Endothelial cell of umbilical vein (primary cell): ENCODE results near the gene RNF213.

Experiments
- CTCF ChIP-seq, 2 donors: IDR thresholded peaks; 1 replicate in 1 of 2; 2 replicates in 1 of 2; pipeline ENCODE4 v1.5.1; 2011; ENCODE audit warnings: low read length in 2 of 2, mild to moderate bottlenecking in 2 of 2, moderate library complexity in 2 of 2, control low read depth in 1 of 2, inconsistent platforms in 1 of 2, low read depth in 1 of 2; ENCODE audit not compliant: insufficient read depth in 1 of 2; ENCODE audit errors: extremely low read depth in 1 of 2
- JUN ChIP-seq: IDR thresholded peaks from 2 replicates; pipeline ENCODE4 v1.6.1; 2011; ENCODE audit warnings: borderline replicate concordance, low read depth; ENCODE audit not compliant: insufficient read length, insufficient read depth
- MYC ChIP-seq: IDR thresholded peaks from one replicate; pipeline ENCODE4 v1.6.1; 2011; ENCODE audit warnings: mild to moderate bottlenecking, low read depth, low read length
- POLR2AphosphoS5 ChIP-seq: IDR thresholded peaks from 2 replicates; pipeline ENCODE4 v1.6.1; 2012; ENCODE audit warnings: low read depth, mild to moderate bottlenecking, control low read depth, low read length, moderate library complexity; ENCODE audit not compliant: insufficient read depth

- TF ChIP-seq JUN: no peak
- TF ChIP-seq CTCF (IDR thresholded peaks at IDR 0.05; ENCODE audit: extremely low read depth in 1 of 2, insufficient read depth in 1 of 2, low read depth in 1 of 2, low read length in 2 of 2): no peak
- TF ChIP-seq POLR2AphosphoS5: no peak
- no peak for TF ChIP-seq MYC
These were observed 183.4 kb downstream of the RNF213 start for GRCh38 chr17:80443916-80444643.
